NCI-H345 treated with DMSO at 0.1 percent for 48 hours (cell line): ENCODE measurements around the gene SCYL1.

Experiments
- DNase-seq: peaks from one replicate; lab custom pipeline; 2025; ENCODE audit not compliant: unreplicated experiment; lab: John Stamatoyannopoulos, UW

SCYL1 gene

GRCh38 chr11:65532388-65533064 is 7.6 kb downstream of the SCYL1 start:
- DNase-seq = no peak

DNA sequence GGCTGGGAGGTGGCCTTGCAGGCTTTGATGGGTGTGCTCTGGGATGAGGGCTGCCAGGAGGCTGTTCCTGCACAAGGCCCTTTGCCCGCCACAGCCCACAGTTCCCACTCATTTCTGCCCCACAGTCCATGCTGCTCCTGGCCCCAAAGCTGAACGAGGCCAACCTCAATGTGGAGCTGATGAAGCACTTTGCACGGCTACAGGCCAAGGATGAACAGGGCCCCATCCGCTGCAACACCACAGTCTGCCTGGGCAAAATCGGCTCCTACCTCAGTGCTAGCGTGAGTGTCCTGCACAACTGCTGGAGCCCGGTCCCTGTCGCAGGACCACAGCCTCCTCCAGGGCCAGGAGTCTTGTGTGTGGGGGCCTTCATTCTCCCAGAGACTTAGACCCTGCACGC is 10.2 kb downstream of the SCYL1 start:
- no peak for DNase-seq

DNA sequence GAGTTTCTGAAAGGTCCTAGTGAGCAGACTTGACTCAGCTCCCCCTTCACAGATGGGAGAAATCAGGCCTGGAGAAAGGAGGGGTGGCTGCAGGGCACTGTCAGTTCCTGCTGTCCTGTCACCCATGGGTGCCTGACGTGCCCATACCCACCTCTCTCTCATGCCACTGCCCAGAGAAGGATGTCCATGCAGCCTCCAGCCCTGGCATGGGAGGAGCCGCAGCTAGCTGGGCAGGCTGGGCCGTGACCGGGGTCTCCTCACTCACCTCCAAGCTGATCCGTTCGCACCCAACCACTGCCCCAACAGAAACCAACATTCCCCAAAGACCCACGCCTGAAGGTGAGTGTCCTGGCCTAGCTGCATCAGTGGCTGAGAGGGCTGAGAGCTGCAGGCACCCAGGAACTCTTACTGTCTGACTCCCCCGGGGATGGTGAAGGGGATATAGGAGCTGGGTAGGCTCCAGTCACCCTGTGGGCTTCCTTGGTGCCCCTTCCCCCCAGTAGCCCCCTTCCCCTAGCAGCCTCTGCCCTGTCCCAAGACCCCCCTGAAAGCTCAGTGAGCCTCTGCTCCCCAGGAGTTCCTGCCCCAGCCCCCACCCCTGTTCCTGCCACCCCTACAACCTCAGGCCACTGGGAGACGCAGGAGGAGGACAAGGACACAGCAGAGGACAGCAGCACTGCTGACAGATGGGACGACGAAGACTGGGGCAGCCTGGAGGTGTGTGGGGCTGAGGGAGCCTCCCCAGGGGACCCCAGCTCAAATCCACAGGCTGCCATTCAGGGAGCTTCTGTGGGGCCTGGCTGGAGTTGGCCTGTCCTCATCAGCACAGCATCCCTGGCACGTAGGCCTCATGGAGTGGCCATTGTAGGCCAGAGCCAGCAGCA is 11.8 kb downstream of the SCYL1 start:
- DNase-seq = no peak

GRCh38 chr11:65537296-65537597 is 12.4 kb downstream of the SCYL1 start:
- DNase-seq = no peak

DNA sequence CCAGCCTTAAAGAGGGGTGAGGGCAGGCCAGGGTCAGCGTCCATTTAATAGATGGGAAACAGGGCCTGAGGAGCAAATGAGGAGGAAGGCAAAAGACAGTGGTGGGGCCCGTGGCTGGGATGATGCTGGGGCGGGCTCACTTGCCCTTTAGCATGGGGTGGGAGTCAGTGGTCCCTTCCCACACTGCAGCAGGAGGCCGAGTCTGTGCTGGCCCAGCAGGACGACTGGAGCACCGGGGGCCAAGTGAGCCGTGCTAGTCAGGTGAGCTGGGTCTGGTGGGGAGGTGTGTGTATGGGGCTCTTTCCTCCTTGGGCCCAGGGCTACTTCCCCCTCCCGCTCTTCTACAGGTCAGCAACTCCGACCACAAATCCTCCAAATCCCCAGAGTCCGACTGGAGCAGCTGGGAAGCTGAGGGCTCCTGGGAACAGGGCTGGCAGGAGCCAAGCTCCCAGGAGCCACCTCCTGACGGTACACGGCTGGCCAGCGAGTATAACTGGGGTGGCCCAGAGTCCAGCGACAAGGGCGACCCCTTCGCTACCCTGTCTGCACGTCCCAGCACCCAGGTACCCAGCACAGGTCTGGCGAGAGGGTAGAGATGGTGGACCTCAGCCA is 12.8 kb downstream of the SCYL1 start:
- no peak for DNase-seq

- no peak for DNase-seq
Observed at GRCh38 chr11:65538232-65538914, 13.5 kb downstream of the SCYL1 start.

GRCh38 chr11:65538915-65539743 is 14.2 kb downstream of the SCYL1 start:
- no peak for DNase-seq

GRCh38 chr11:65539744-65540289 is 14.9 kb downstream of the SCYL1 start:
- DNase-seq = no peak

DNA sequence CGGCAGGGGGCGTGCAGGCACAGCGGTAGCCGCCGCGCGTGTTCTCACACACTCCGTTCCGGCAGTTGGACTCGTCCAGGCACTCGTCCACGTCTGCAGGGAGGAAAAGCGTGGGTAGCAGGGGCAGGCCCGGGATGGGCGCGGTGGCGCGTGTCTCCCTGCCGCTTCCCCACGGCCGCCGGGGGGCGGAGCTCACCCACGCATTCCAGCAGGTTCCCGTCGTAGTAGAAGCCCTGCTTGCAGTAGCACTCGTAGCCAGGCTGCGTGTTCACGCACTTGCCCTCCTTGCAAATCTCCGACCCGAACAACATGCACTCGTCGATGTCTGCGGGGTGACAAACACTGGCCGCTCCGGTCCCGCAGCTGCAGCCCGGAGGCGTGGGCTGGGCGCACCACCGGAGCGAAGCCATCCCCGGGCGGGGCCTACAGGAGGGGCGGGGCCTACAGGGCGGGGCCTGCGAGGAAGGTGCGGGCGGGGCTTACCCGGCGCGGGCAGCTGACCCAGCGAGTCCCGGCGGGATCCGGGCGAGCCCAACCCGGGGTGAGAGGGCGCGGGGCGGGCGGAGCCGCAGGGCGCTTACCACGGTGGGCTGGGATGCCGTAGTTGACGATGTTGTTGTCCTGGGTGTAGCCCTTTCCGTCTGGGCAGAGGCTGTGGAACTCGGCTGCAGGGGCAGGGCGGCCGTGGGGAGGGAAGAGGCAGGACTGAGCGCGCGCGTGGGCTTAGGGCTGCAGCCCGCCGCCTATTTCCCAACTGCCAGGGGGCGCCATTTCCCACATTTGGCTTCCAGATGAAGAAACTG is 15.6 kb downstream of the SCYL1 start:
- peak; percentile 51 for DNase-seq

DNA sequence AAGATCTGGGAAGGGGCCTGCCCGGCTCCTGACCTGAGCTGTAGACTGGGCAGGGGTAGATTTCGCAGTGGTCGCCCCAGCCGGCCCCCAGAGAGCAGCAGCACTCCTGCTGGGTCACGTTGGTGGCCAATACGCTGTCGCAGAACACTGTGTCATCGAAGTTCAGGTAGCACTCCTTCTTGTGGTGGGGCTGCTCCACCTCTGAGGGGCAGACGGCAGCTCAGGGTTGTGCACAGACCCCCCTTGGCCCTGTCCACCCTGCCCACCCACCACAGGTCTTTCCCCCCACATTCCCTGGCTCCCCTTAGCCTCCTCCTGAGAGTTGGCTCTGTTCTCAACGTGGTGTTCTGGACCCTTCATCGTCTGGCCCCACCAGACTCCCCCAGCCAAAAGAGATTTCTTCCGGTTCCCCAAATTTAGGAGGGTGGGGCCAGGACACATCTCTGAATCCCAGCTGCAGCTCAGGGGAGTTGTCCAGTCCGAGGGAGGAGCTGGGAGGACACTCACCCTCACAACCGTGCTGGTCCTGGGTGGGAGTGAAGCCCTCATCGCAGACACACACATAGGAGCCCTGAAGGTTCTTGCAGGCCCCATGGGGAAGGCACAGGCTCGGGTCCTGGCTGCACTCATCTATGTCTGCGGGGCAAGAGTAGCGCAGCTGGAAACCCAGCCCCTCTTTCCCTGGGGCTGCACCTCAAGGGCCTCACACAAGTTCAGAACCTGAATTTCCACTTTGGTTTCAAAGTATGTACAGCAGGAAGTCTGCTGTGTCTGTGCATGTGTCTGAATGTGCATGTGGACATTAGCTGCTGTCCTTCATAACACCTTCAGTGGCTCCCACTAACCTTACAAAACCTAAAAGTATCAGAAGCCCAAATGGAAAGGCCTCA is 16.5 kb downstream of the SCYL1 start:
- DNase-seq = no peak

DNA sequence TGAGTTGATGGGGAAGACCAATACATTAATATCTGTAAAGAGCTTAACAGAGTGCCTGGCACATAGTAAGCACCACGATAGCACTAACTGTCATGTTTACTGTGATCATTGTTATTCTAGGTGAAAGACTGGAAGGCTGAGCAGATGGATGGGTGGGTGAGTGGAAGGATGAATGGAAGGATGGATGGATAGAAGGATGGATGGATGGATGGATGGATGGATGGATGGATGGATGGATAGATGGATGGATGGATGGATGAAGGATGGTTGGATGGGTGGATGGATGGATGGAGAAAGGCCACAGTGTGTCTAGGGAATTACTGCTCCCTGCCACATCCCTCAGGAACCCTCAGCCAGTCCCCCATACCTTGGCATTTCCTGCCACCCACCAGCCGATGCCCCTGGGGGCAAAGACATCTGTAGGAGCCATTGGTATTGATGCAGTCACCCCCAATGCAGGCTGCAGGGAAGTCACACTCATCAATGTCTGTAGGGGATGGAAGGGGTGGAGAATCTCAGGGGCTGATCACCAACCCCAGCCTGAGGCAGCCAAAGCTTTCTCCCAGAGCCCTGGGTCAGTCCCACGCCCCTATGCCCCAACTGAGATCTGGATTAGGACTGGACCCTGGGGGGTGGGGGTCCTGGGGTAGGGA is 18.0 kb downstream of the SCYL1 start:
- no peak for DNase-seq

- no peak for DNase-seq
Observed at GRCh38 chr11:65545853-65546216, 21.0 kb downstream of the SCYL1 start.

DNA sequence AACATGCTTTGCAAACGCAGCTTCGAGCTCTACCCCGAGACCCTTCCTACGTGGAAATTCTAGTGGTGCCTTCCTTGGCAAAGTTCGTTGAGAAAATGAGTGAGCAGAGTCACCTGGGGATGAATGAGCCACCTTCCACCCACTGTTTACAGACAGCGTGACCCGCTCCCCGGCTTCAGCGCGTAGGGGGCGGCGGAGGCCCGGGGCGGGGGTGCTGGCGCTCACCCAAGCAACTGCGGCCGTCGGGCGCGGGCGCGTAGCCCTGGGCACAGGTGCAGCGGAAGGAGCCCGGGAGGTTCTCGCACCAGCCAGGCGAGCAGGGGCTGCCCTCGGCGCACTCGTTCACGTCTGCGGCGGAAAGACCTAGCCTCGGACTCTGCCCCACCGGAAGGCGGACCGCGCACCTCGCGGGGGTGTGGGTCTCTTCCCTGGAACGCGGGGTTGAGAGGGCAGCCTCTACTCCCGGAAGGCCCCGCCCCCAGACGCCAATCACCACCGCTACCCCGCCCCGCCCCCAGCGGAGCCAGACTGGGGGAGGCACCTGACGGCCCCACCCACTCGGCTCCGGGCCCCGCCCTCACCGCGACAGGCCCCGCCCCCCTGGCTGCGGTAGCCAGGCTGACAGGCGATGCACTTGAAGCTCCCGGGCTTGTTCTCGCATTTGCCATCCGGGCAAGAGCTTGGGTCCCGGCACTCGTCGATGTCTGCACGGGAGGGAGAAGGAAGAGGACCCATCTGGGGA is 21.5 kb downstream of the SCYL1 start:
- peak; percentile 78 for DNase-seq

DNA sequence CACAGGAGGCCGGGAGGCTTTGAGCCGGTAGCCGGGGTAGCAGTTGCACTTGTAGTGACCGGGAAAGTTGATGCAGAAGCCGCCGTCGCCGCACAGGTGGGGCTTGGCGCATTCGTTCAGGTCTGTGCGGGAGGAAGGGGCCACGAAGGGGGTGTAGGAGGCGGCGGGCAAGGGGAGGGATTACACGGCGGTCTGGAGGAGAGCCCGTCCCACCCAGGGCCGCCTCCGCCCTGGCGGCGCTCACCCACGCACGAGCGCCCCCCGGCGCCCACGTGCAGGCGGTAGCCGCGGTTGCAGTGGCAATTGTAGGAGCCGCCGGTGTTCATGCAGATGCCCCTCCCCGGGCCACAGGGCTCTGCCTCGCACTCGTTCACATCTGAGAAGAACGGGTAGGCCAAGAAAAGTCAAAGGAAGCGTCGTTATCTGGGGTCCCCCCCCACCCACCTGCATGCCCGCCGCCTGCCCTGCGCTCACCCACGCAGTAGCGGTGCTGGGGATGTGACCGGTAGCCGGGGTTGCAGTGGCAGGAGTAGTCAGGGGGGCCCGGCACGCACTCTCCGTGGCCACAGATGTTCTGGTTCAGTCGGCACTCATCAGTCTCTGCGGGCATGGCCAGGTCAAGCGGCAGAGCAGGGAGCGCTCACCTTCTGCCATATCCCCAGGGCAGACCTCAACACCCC is 22.7 kb downstream of the SCYL1 start:
- DNase-seq = no peak

GRCh38 chr11:65548395-65548794 is 23.5 kb downstream of the SCYL1 start:
- DNase-seq = no peak

DNA sequence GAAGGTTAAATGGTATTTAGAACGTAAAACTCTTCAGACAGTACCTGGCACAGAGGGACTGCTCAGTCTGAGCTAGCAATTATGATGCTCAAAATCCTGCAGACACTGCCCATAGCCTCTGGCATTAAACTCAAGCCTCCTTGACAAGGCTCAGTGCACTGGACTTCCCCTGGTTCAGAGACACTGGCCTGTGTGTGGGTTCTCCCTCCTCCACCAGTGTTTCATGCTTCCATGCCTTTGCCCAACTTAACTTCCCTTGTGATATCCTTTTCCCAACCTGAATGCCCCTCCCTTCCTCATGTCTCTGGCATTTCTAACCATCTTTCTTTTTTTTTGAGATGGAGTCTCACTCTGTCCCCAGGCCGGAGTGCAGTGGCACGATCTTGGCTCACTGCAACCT is 24.2 kb downstream of the SCYL1 start:
- no peak for DNase-seq
